ENCODE data around the gene PTPN7. TPM values are rescaled to one million over a fixed set of nuclear protein-coding genes. Genes with fewer than 3 reads are reported as not detected.

The PTPN7 gene
- total RNA-seq, 2 experiments from 2014 or later: 67.5 to 83.1 TPM

DNA sequence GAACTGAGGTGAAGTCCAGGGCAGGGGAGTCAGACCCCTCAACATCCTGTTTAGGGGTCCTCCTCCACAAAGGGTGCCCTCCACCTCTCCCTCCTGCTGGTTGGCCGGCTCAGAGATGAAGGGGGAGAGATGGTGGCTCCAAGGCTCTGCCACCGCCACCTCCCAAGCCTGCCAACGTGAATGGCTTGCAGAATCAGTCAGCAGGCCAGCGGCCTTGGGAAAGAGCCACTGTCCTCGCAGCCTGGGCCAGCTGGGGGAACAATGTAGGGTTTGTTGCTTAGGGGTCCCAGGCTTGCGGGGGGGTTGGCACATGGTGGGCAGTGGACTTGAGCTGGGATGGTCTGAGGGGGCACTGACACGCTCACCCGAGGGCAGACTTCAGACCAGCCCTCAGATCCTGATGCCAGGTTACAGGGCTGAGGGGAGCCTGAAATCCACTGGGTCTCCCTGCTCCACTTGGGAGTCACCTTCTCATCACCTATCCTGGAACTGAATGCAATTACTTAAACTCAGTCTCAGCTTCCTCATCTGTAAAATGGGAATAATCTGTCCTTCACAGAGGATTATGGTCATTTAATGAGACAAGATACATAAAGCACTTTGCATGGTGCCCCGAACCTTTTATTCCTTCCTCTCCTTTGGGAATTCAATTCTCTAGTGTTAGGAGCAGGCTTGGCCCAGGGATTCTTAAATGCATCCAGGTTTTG, 29.4 kb downstream of the PTPN7 start:
- POLR2A ChIA-PET: interaction anchor here (0.8 kb wide), 1 partner anchor 123 kb away, joined by 3 read pairs; no protein-coding TSS in a partner anchor
- intact Hi-C loops (cut with micrococcal nuclease; ENCODE audit: unreplicated experiment): no loop called here

DNA sequence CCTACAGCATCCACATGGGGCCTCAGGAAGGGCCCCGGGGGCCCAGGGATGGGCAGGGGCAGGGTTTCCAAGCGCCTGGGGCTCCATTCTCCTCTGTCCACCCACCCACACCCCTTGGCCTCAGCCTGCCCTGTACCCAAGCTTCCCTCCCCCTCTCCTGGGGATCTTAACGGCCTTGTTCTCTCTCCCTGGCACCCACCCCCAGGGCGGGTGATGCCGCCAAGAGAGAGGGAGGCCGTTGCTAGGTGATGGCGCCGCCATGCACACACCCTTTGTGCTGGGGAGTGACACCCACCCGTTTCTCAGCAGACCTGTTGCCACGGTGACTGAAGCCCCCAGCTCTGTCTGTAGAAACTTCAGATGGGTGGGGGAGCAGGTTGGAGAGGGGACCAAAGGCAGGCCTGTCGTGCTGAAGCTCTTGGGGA, 30.1 kb downstream of the PTPN7 start:
- intact Hi-C loops (cut with micrococcal nuclease; ENCODE audit: unreplicated experiment): no loop called here

More for the DNA sequence above, 29.4 kb downstream of the PTPN7 start:
- H3K36me3 ChIP-seq (ENCODE audit: insufficient read depth, low read length): peaks cover 39% of the 10 kb centered on the region
- H3K27ac ChIP-seq (ENCODE audit: low read depth, low read length, poor library complexity, severe bottlenecking): no peak overlapping the region
- H2AFZ ChIP-seq (ENCODE audit: low read length): no peak overlapping the region
- CTCF ChIA-PET (ENCODE audit: unreplicated experiment): interaction anchor here (0.6 kb wide), 1 partner anchor 376 kb away, joined by 3 read pairs; no protein-coding TSS in a partner anchor
- no peak overlapping the region for H3K4me2 ChIP-seq (ENCODE audit: low read length)
- TF ChIP-seq, protein P1, sequence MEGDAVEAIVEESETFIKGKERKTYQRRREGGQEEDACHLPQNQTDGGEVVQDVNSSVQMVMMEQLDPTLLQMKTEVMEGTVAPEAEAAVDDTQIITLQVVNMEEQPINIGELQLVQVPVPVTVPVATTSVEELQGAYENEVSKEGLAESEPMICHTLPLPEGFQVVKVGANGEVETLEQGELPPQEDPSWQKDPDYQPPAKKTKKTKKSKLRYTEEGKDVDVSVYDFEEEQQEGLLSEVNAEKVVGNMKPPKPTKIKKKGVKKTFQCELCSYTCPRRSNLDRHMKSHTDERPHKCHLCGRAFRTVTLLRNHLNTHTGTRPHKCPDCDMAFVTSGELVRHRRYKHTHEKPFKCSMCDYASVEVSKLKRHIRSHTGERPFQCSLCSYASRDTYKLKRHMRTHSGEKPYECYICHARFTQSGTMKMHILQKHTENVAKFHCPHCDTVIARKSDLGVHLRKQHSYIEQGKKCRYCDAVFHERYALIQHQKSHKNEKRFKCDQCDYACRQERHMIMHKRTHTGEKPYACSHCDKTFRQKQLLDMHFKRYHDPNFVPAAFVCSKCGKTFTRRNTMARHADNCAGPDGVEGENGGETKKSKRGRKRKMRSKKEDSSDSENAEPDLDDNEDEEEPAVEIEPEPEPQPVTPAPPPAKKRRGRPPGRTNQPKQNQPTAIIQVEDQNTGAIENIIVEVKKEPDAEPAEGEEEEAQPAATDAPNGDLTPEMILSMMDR (conservative IDR thresholded peaks at IDR 0.05; ENCODE audit: low read length): no peak
- no peak for TF ChIP-seq EZH2phosphoT487 (IDR thresholded peaks at IDR 0.05; ENCODE audit: borderline replicate concordance, low read depth, low read length)
- no peaks in the 10 kb centered on the region; the same call in 1 of the 2 replicates for H4K20me1 ChIP-seq (ENCODE audit: insufficient read depth, low read length)
- no peaks in the 10 kb centered on the region for H3K9me2 ChIP-seq (ENCODE audit: insufficient read depth, low read length)
- H3K4me1 ChIP-seq (ENCODE audit: insufficient read depth, low read length, poor library complexity, severe bottlenecking): no peaks in the 10 kb centered on the region
- BruUV-seq (replicated peaks): no TSS peak
- H3K79me2 ChIP-seq (ENCODE audit: insufficient read depth, low read depth, low read length): no peaks in the 10 kb centered on the region
- no peak for DNase-seq (ENCODE audit: low spot score)
- H3K4me3 ChIP-seq (ENCODE audit: low read depth, low read length, poor library complexity, severe bottlenecking): no peak overlapping the region
- no peaks in the 10 kb centered on the region for H3K9me3 ChIP-seq (ENCODE audit: low read length)

More for the DNA sequence above, 30.1 kb downstream of the PTPN7 start:
- ChIA-PET POLR2A (interaction anchor here (0.6 kb wide), 1 partner anchor 291 kb away, joined by 5 read pairs; no protein-coding TSS in a partner anchor), CTCF (ENCODE audit: unreplicated experiment) (interaction anchor here (0.6 kb wide), 1 partner anchor 376 kb away, joined by 3 read pairs; no protein-coding TSS in a partner anchor)
- no peak overlapping the region for H3K27ac ChIP-seq (ENCODE audit: low read depth, low read length, poor library complexity, severe bottlenecking)
- no peak overlapping the region for H3K4me3 ChIP-seq (ENCODE audit: low read depth, low read length, poor library complexity, severe bottlenecking)
- TF ChIP-seq EZH2phosphoT487 (IDR thresholded peaks at IDR 0.05; ENCODE audit: borderline replicate concordance, low read depth, low read length): no peak
- TF ChIP-seq, protein P1 (conservative IDR thresholded peaks at IDR 0.05; ENCODE audit: low read length): no peak
- no peaks in the 10 kb centered on the region for H3K9me3 ChIP-seq (ENCODE audit: low read length)
- no peak for DNase-seq (ENCODE audit: low spot score)
- no peak overlapping the region for H3K4me2 ChIP-seq (ENCODE audit: low read length)
- H2AFZ ChIP-seq (ENCODE audit: low read length): no peak overlapping the region
- H3K79me2 ChIP-seq (ENCODE audit: insufficient read depth, low read depth, low read length): no peaks in the 10 kb centered on the region
- peaks cover 32% of the 10 kb centered on the region for H3K36me3 ChIP-seq (ENCODE audit: insufficient read depth, low read length)
- no peaks in the 10 kb centered on the region; the same call in 1 of the 2 replicates for H4K20me1 ChIP-seq (ENCODE audit: insufficient read depth, low read length)
- no TSS peak for BruUV-seq (replicated peaks)
- no peaks in the 10 kb centered on the region for H3K4me1 ChIP-seq (ENCODE audit: insufficient read depth, low read length, poor library complexity, severe bottlenecking)
- no peaks in the 10 kb centered on the region for H3K9me2 ChIP-seq (ENCODE audit: insufficient read depth, low read length)

Measured in OCI-LY7 (cell line).